Measurements from ENCODE around the gene SYNE1.

SYNE1 gene

GRCh38 chr6:152600022-152600421, 37.1 kb downstream of the SYNE1 start:
- TF ChIP-seq CTCF (IDR thresholded peaks at IDR 0.05; ENCODE audit: control insufficient read depth, extremely low read depth, insufficient read depth) = no peak
- H3K4me3 ChIP-seq (ENCODE audit: low read depth, low read length) = no peak overlapping the region
- no peak for DNase-seq (ENCODE audit: low read depth)

DNA sequence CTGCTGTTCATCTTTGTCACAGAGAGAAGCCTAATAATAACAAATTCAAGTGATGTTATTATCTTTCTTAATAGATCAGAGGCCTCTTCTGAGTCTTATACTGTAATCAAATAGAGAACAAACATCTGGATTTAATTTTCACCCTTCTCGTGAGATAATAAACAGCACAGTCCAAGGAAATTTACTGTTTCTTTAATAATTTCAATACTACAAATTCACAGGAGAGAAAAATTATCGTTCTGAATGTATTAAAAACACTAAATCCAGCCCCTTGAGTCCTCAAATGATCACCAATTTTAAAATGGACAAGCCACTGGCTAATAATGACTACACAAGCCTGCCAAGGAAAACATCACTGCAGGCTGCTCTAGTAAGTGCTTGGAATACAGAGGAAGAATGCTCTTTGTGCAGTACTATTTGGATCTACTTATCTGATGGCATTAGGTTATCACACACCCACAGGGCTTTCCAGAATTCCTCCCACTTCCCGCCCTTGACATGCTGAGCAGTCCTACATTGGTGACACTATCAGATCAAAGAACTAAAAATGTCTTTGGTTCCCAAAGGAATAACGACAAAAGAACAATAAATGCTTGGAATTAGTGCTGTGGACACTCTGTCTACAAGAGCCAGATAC, 38.1 kb downstream of the SYNE1 start:
- TF ChIP-seq CTCF (IDR thresholded peaks at IDR 0.05; ENCODE audit: control insufficient read depth, extremely low read depth, insufficient read depth) = no peak
- H3K4me3 ChIP-seq (ENCODE audit: low read depth, low read length) = no peak overlapping the region
- DNase-seq (ENCODE audit: low read depth) = no peak

DNA sequence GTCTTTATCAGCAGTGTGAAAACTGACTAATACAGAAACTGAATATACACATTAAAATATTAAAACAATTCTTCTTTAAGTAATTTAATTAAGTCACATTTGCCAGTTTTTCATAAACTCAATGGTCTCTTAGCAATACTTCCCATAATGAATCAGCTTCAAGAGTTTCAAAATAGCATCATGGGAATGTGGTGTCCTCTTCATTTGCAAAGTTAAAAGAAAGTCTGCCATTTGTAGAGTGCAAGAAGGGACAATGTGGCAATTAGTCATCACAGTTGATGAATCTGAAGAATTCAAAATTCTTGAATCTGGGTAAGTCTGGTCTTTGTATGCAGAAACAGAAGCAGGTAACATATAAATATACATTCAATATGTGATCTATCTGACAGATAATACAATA, 38.7 kb downstream of the SYNE1 start:
- DNase-seq (ENCODE audit: low read depth) = no peak
- no peak for TF ChIP-seq CTCF (IDR thresholded peaks at IDR 0.05; ENCODE audit: control insufficient read depth, extremely low read depth, insufficient read depth)
- no peak overlapping the region for H3K4me3 ChIP-seq (ENCODE audit: low read depth, low read length)

GRCh38 chr6:152596726-152597125, 40.4 kb downstream of the SYNE1 start:
- H3K4me3 ChIP-seq (ENCODE audit: low read depth, low read length) = no peak overlapping the region
- TF ChIP-seq CTCF (IDR thresholded peaks at IDR 0.05; ENCODE audit: control insufficient read depth, extremely low read depth, insufficient read depth) = no peak

DNA sequence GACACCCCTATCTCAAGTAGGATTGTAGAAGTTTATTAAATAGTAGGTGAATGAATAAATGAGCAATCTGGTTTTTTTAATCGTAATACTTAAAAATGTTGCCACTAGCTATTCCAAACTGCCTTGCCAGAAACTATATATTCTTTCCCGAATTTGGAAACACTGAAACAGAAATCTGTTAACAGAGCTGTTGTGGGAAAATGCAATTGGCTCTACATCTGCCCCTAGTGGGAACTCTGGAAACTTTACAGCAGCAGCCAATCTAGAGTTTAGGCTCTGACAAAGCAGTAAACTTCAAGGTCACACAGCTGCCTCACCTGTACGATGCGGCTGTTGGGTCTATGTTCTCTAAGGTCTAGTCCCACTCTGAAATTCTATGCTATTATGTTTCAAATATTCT, 41.7 kb downstream of the SYNE1 start:
- H3K4me3 ChIP-seq (ENCODE audit: low read depth, low read length) = no peak overlapping the region
- TF ChIP-seq CTCF (IDR thresholded peaks at IDR 0.05; ENCODE audit: control insufficient read depth, extremely low read depth, insufficient read depth) = 0 out of 2 replicates have a peak, but pooled peaks have one; percentile 8
- no peak for DNase-seq (ENCODE audit: low read depth)

More at GRCh38 chr6:152596726-152597125, 40.4 kb downstream of the SYNE1 start:
- no peak for DNase-seq (ENCODE audit: low read depth)

DNA sequence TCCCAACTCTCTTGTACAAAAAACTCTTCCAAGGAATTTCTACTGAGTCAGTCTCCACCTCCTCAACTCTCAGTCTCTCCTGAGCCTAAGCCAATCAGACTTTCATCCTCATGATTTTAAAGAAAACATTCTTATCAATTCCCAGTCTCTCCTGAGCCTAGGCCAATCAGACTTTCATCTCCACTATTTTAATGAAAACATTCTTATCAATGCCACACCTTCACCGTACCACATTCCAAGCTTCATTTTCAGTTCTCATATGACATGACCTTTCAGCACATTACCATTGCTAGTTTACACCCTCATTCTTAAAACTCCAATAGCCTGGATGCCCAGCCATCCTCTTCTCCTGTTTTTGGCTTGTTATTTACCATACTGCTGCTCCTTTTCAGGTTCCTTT, 42.5 kb downstream of the SYNE1 start:
- no peak overlapping the region for H3K4me3 ChIP-seq (ENCODE audit: low read depth, low read length)
- TF ChIP-seq CTCF (IDR thresholded peaks at IDR 0.05; ENCODE audit: control insufficient read depth, extremely low read depth, insufficient read depth) = no peak
- no peak for DNase-seq (ENCODE audit: low read depth)

DNA sequence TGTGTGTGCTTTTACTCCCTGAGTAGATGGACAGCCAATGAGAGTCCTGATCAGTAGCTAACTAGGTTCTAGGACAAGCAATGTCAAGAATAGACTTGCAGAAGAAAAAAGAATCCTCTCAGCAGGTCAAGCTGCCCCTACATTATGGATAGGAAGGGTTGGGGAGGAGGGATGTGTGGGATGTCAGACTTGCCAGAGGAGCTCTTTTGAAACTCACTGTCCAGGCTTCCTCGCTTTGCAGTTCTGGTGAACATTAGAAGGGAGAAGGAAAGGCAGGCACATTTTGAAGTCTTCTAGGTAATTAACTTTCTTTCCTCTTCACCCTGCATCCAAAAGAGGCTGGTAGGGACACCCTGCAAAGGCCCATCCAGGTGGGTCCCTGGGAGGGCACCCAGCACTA, 48.7 kb downstream of the SYNE1 start:
- DNase-seq (ENCODE audit: low read depth) = no peak
- TF ChIP-seq CTCF (IDR thresholded peaks at IDR 0.05; ENCODE audit: control insufficient read depth, extremely low read depth, insufficient read depth) = no peak
- no peak overlapping the region for H3K4me3 ChIP-seq (ENCODE audit: low read depth, low read length)
